IPS-15b (cell line): ENCODE results near the gene CPLX4.
"Not testable (repeated sequence)": the region's sequence is repeated elsewhere in the genome, so short reads cannot be mapped to it uniquely, and the experiment has no call there.

Experiments used
- H3K27me3 ChIP-seq: one replicate; pipeline ENCODE4 v1.6.1; 2013; ENCODE audit warnings: low read length; ENCODE audit not compliant: control insufficient read depth, insufficient read depth
- H3K36me3 ChIP-seq: one replicate; pipeline ENCODE4 v1.6.1; 2013; ENCODE audit warnings: low read length; ENCODE audit not compliant: control insufficient read depth, insufficient read depth
- H3K4me1 ChIP-seq: one replicate; pipeline ENCODE4 v1.6.1; 2013; ENCODE audit warnings: mild to moderate bottlenecking, low read length; ENCODE audit not compliant: control insufficient read depth, insufficient read depth
- H3K4me3 ChIP-seq: one replicate; pipeline ENCODE4 v1.5.1; 2013; ENCODE audit warnings: low read depth, low read length
- H3K9ac ChIP-seq: one replicate; pipeline ENCODE4 v1.6.1; 2013; ENCODE audit warnings: low read depth, mild to moderate bottlenecking, low read length
- H3K9me3 ChIP-seq: one replicate; pipeline ENCODE4 v1.6.1; 2013; ENCODE audit warnings: mild to moderate bottlenecking, low read length; ENCODE audit not compliant: control insufficient read depth, insufficient read depth

CPLX4 gene

DNA sequence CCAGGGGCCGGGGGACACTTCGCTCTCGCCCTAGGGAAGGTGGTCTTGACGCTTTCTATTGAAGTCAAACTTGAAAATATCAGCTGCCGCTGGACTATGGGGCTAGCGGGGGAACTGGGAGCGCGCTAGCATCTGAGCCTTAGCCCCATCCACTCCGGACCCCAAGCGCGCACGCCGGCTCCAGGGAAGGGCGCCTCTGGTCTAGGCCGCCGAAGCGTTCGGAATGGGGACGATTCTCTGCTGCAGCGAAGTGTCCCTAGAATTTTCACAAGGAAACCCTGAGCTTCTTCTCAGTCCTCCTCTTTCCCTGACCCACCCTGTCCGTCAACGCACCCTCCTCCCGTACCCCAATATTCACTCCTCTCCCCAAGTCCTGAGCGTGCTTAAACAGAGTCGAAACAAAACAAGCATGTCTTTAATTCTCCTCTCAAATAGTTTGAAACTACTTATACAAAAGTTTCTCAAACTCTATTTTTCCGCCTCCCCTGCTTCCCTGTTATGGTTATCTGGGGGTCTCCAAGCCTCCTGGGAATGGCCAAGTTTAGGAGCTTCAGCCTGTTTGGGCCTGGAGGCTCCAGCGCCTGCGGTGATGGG, 50.2 kb downstream of the CPLX4 start:
- Histone ChIP-seq H3K27me3 (peaks cover 95% of the 10 kb centered on the region), H3K36me3 (no peaks in the 10 kb centered on the region), H3K4me3 (peak overlapping the region; percentile 52), H3K9ac (no peak overlapping the region), H3K9me3 (no peaks in the 10 kb centered on the region), H3K4me1 (peaks cover 9% of the 10 kb centered on the region)

DNA sequence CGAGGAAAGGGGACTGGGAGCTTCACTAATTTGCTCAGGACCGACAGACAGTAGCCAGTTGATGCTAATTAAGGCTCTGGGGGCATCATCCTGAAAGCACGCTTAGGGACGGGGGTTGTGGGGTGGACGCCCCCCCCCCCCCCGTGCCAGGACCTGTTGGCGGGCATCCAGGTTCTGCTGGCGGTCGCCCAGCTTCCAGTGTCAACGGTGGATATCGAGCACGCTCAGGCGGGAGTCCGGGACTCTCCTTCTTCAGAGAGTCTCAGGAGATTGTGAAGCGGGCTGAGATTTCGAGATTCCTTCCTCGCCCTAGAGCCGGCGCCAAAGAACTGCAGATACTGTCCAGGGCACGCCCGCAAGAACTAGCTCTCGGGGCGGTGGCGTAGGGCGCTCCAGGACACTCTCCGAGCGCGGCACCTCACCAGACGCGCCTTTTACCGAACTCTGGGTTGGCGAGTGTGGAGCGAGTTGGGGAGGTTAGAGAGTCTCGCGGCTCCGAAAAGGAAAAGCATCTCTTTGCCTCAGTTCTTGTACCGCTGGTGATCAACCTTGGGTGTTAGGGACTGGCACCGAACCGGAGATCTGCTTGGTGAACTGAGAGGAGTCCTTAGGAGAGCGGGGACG, 50.8 kb downstream of the CPLX4 start:
- Histone ChIP-seq H3K9ac (no peak overlapping the region), H3K4me3 (peak overlapping the region; percentile 52), H3K9me3 (no peaks in the 10 kb centered on the region), H3K36me3 (no peaks in the 10 kb centered on the region), H3K27me3 (peaks cover 96% of the 10 kb centered on the region), H3K4me1 (peaks cover 9% of the 10 kb centered on the region)

DNA sequence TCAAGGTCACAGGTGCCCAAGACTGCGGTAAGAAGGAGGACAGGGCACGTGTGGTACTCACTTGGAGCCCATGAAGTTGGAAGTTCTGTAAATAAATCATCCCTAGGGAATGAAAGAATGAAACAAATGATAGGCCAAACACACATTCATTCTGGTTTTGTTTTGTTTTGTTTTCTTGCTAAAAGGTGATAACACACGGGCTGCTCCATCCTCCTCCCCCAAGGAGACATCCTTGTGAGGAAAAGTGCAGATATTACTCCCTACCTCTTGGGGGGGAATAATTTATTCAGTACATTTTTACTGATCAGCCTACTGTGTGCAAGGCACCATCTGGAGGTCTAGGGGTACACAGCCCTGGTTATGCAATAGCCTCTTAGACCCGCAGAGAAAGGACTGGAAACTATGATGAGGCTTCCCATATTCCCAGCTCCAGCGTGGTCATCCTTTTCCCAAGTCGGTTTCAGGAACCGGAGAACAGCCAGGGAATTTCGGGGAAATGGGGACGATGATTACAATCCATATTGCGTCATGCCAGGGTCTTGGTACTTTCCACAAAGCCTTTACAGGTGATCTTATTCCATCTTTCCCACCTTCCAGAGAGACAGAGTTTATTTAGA, 51.5 kb downstream of the CPLX4 start:
- Histone ChIP-seq H3K4me1 (peaks cover 9% of the 10 kb centered on the region), H3K9ac (no peak overlapping the region), H3K4me3 (peak overlapping the region; percentile 19), H3K36me3 (no peaks in the 10 kb centered on the region), H3K27me3 (peaks cover 94% of the 10 kb centered on the region), H3K9me3 (no peaks in the 10 kb centered on the region)

DNA sequence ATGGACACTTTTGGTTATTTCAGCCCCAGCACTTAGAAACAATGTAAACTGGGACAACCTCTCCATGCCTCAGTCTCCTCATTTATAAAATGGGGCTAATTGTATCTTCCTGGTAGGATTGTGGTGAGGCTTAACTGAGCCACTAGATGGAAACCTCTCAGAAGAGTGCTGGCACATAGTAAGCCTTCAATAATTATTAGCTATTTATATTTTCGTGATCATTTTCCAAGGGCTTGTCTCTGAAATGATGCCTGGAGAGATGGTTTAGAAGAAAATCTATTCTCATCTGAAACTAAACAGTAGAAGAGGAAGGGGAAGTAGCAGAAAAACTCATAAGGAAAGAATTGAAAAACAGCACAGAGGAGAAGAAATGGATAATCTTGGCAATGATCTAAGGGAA, 52.0 kb downstream of the CPLX4 start:
- no peaks in the 10 kb centered on the region for H3K9me3 ChIP-seq
- no peak overlapping the region for H3K9ac ChIP-seq
- peak overlapping the region; percentile 56 for H3K4me3 ChIP-seq
- H3K4me1 ChIP-seq, result peaks cover 9% of the 10 kb centered on the region
- H3K27me3 ChIP-seq, result peaks cover 90% of the 10 kb centered on the region
- H3K36me3 ChIP-seq, result no peaks in the 10 kb centered on the region

DNA sequence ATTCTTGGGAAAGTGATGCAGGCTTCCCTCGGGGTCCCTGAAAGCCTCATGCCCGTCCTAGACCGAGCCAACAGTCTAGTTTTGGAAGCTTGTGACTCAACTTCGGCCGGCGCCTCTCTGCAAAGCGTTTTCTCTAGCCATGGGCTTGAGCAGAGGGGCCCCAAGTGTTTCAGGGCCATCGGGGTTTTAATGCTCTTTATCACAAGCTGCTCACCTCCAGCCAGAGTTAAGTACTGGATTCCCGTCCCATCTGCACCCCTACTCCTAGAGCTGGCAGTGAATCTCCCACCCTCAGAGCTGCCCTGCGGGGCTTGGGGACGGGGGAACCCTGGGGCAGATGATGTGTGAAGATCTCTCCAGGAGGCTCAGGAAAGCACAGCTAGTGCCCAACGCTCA, 52.5 kb downstream of the CPLX4 start:
- Histone ChIP-seq H3K4me3 (peak overlapping the region; percentile 56), H3K27me3 (peaks cover 85% of the 10 kb centered on the region), H3K4me1 (peaks cover 9% of the 10 kb centered on the region), H3K9me3 (no peaks in the 10 kb centered on the region), H3K36me3 (no peaks in the 10 kb centered on the region), H3K9ac (no peak overlapping the region)

DNA sequence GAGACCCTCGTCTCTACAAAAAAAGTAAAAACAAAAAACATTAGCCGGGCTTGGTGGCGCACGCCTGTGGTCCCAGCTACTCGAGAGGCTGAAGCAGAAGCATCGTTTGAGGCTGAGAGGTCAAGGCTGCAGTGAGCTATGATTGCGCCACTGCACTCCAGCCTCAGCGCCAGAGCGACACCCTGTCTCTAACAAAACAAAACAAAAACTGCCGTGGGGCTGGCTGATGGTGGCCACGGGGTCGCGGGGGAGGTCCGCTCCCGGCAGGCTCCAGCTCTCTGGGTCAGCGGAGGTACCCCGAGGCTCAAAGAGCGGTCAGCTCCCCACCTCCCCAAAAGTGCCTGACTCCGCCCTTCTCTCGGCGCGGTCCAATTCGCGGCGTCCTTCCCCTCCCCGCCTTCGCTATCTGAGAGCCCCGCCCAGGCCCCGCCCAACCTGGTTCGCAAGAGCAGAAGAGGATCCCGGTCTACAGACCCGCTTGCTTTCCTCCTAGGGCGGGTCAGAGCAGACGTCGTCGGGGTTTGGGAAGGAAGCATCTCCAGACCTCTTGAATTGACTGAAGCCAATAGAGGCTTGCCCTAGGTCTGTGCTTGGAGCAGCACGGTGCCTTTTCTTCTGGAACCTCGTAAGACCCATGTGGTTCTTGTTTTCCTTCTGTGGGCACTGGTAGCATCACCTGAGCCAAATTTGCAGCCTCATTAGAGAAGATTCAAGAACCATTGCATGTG, 53.0 kb downstream of the CPLX4 start:
- Histone ChIP-seq H3K9me3 (no peaks in the 10 kb centered on the region), H3K4me1 (peaks cover 5% of the 10 kb centered on the region), H3K9ac (no peak overlapping the region), H3K4me3 (peak overlapping the region; percentile 56), H3K36me3 (no peaks in the 10 kb centered on the region), H3K27me3 (peaks cover 80% of the 10 kb centered on the region)

DNA sequence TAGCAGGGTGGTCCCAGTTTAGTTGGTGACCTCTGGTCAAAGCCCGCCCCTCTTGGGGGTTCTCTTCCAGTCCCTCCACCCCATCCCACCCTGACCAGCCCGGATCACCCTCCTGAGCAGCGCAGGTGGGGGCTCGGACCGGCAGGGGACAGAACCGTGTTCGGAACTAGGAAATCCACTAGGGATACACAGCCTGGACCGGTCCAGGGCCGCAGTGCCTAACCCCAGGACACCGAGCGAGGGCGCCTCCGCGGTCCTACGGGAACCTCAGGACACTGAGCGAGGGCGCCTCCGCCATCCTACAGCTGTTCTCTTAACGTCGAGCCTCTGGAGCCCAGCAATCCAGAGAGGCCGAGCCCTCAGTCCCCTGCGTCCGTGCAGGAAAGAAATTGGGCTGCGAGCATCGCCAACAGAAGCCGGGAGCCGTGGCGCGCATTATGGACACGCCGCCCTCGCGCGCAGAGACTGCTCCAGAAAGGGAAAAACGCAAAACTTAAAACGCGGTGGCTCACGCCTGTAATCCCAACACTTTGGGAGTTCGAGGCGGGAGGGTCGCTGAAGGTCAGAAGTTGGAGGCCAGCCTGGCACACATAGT, 53.7 kb downstream of the CPLX4 start:
- Histone ChIP-seq H3K9me3 (no peaks in the 10 kb centered on the region), H3K4me3 (peak overlapping the region; percentile 56), H3K9ac (no peak overlapping the region), H3K27me3 (peaks cover 73% of the 10 kb centered on the region), H3K4me1 (peaks cover 3% of the 10 kb centered on the region), H3K36me3 (no peaks in the 10 kb centered on the region)

DNA sequence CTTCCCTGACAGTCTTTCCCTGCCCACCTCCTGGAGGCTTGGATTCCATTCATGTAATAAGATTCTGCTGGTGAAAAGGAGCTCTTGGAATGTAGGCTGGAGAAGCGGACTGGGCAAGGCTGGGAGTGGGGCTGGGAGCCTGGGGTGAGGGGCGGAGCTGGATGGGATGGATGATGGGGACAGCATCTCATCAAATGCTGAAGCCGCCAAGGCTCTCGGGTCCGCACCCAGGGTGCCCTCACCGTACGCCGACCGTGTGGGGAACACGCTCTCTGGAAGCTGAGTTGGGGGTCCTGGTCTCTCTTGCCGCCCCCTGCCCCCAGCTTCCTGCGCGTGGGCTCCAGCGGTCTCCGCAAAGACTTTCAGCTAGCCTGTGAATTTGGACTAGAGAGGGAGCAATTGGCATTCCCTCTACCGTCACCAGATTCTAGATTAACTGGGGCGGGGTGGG, 54.3 kb downstream of the CPLX4 start:
- no peaks in the 10 kb centered on the region for H3K36me3 ChIP-seq
- H3K4me1 ChIP-seq, result peaks cover 2% of the 10 kb centered on the region
- H3K27me3 ChIP-seq, result peaks cover 68% of the 10 kb centered on the region
- no peaks in the 10 kb centered on the region for H3K9me3 ChIP-seq
- peak overlapping the region; percentile 56 for H3K4me3 ChIP-seq
- H3K9ac ChIP-seq, result no peak overlapping the region

DNA sequence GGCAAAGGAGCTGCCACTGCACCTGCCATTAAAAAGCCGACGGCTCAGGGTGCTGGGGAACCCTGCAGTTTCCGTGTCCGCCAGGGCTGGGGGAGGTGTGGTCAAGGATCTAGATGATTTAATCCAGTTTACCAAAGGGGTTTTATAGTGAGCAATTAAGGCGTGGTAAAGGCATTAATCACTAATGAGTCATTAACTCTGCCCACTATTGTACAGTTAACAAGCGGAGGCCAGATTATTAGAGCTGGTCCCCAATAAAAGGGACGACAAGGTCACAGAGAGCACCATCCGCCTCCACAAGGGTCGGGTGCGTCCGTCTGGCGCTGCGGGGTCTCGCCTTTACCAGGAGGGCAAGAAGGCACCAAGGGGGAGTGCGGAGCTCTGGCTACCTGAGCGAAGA, 54.8 kb downstream of the CPLX4 start:
- Histone ChIP-seq H3K9me3 (no peaks in the 10 kb centered on the region), H3K36me3 (no peaks in the 10 kb centered on the region), H3K9ac (no peak overlapping the region), H3K4me1 (peaks cover 2% of the 10 kb centered on the region), H3K4me3 (peak overlapping the region; percentile 39), H3K27me3 (peaks cover 66% of the 10 kb centered on the region)

DNA sequence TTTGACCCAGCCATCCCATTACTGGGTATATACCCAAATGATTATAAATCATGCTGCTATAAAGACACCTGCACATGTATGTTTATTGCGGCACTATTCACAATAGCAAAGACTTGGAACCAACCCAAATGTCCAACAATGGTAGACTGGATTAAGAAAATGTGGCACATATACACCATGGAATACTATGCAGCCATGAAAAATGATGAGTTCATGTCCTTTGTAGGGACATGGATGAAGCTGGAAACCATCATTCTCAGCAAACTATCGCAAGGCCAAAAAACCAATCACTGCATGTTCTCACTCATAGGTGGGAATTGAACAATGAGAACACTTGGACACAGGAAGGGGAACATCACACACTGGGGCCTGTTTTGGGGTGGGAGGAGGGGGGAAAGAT, 56.2 kb downstream of the CPLX4 start:
- H3K9me3 ChIP-seq, H3K4me3 ChIP-seq, H3K4me1 ChIP-seq, H3K36me3 ChIP-seq, H3K9ac ChIP-seq: not testable (repeated sequence)
- H3K27me3 ChIP-seq, result peaks cover 52% of the 10 kb centered on the region

DNA sequence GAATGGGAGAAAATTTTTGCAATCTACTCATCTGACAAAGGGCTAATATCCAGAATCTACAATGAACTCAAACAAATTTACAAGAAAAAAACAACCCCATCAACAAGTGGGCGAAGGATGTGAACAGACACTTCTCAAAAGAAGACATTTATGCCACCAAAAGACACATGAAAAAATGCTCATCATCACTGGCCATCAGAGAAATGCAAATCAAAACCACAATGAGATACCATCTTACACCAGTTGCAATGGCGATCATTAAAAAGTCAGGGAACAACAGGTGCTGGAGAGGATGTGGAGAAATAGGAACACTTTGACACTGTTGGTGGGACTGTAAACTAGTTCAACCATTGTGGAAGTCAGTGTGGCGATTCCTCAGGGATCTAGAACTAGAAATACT, 56.6 kb downstream of the CPLX4 start:
- not testable (repeated sequence) for H3K9me3 ChIP-seq, H3K36me3 ChIP-seq, H3K4me1 ChIP-seq, H3K4me3 ChIP-seq, H3K9ac ChIP-seq
- H3K27me3 ChIP-seq, result peaks cover 48% of the 10 kb centered on the region
